Karpas-422 (cell line): Measurements from ENCODE around the gene DAP. TPM values are rescaled to one million over a fixed set of nuclear protein-coding genes. Genes with fewer than 3 reads are reported as not detected.
A peak's percentile ranks its signal among the peaks of the same experiment; 100 is the strongest.

Experiments
- DNase-seq: peaks from one replicate; pipeline ENCODE4 v3.0.0-alpha.2; 2015
- H2AFZ ChIP-seq: fragments of 200-600 bp; sonication (generic); 2 replicates; pipeline ENCODE4 v1.6.1; 2014; ENCODE audit warnings: antibody characterized with exemption, low read length, mixed read lengths
- H3K27ac ChIP-seq: fragments of 200-600 bp; sonication (generic); 2 replicates; pipeline ENCODE4 v1.5.1; 2014; ENCODE audit warnings: mild to moderate bottlenecking, low read length, moderate library complexity
- H3K27me3 ChIP-seq: fragments of 200-600 bp; sonication (generic); 2 replicates; pipeline ENCODE4 v1.6.1; 2014; ENCODE audit warnings: low read length, mixed read lengths
- H3K36me3 ChIP-seq: fragments of 200-600 bp; sonication (generic); 2 replicates; pipeline ENCODE4 v1.6.1; 2014; ENCODE audit warnings: low read length, mixed read lengths; ENCODE audit not compliant: insufficient read depth
- H3K4me1 ChIP-seq: fragments of 200-600 bp; sonication (generic); 2 replicates; pipeline ENCODE4 v1.6.1; 2014; ENCODE audit warnings: mild to moderate bottlenecking, low read length, mixed read lengths
- H3K4me2 ChIP-seq: fragments of 200-600 bp; sonication (generic); 2 replicates; pipeline ENCODE4 v1.6.1; 2014; ENCODE audit warnings: low read length, low read depth, mild to moderate bottlenecking; ENCODE audit not compliant: poor library complexity, severe bottlenecking
- H3K4me3 ChIP-seq: fragments of 200-600 bp; sonication (generic); 2 replicates; pipeline ENCODE4 v1.5.1; 2014; ENCODE audit warnings: mild to moderate bottlenecking, antibody characterized with exemption, low read length, mixed read lengths
- H3K79me2 ChIP-seq: fragments of 200-600 bp; sonication (generic); 2 replicates; pipeline ENCODE4 v1.6.1; 2014; ENCODE audit warnings: mild to moderate bottlenecking, low read length, mixed read lengths
- H3K9ac ChIP-seq: fragments of 200-600 bp; sonication (generic); 2 replicates; pipeline ENCODE4 v1.6.0; 2014; ENCODE audit warnings: low read length
- H3K9me2 ChIP-seq: fragments of 200-600 bp; sonication (generic), shearing (Covaris generic); replicated peaks from 2 replicates; pipeline ENCODE4 v1.6.0; 2014; ENCODE audit warnings: mild to moderate bottlenecking, low read length, moderate library complexity; ENCODE audit not compliant: insufficient read depth
- H3K9me3 ChIP-seq: fragments of 300-700, 200-600 bp; sonication (generic); 2 replicates; pipeline ENCODE4 v1.6.1; 2014; ENCODE audit warnings: low read length, mixed read lengths
- H4K20me1 ChIP-seq: fragments of 200-600 bp; sonication (generic); 2 replicates; pipeline ENCODE4 v1.6.1; 2014; ENCODE audit warnings: mild to moderate bottlenecking, antibody characterized with exemption, low read length, low read depth; ENCODE audit not compliant: insufficient read depth
- total RNA-seq: library from RNA; depleted of rRNA; stranded (reverse); fragments of >200 nt; shearing (Covaris generic); gene quantifications from 2 replicates; pipeline ENCODE4 v1.2.3, GENCODE V29; 2014; ENCODE audit warnings: low replicate concordance

DAP gene
- total RNA-seq, 1 experiment from 2014 or later, result 42.6 TPM

DNA sequence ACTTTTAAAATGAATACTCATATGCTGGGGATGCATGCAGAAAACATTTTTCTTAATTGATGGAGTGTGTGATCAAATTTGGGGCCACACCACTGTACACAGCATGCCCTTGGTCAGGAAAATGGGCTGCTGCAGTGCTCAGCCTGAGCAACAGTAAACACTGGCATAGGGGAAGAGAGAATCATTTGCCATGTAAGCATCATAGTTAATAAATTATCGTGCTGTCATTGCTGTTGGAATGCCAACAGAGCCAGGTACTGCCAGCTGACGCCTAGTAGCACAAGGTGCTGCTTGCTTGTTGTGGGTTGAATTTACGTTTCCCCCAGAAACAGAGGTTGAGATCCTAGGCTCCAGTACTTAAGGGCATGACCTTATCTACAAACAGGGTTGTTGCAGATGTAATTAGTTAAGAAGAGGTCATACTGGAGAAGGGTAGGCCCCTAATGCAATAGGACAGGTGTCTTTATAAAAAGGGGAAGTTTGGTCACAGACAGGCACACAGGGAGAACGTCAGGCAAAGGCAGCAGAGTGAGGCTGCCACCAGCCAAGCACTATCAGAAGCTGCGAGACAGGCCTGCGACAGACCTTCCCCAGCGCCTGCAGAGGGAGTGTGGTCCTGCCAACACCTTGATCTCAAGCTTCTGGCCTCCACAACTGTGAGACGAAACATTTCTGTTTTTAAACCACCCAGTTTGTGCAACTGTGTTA, 25.3 kb downstream of the DAP start:
- Histone ChIP-seq H3K4me3 (peak overlapping the region; percentile 29; the same call in 1 of the 2 replicates), H3K79me2 (peaks cover 88% of the 10 kb centered on the region), H3K9me2 (no peaks in the 10 kb centered on the region), H3K36me3 (peaks cover 33% of the 10 kb centered on the region), H3K9me3 (no peaks in the 10 kb centered on the region), H3K9ac (peak overlapping the region; percentile 64), H3K4me2 (peak overlapping the region; percentile 62), H3K27ac (peak overlapping the region; percentile 92), H2AFZ (no peak overlapping the region), H4K20me1 (no peaks in the 10 kb centered on the region), H3K4me1 (peaks cover 93% of the 10 kb centered on the region), H3K27me3 (no peaks in the 10 kb centered on the region)
- peak; percentile 91 for DNase-seq

- peak overlapping the region; percentile 92 for H3K27ac ChIP-seq
- DNase-seq, result no peak
- no peak overlapping the region for H2AFZ ChIP-seq
- H3K79me2 ChIP-seq, result peaks cover 86% of the 10 kb centered on the region
- peak overlapping the region; percentile 49; the same call in 1 of the 2 replicates for H3K9ac ChIP-seq
- H3K4me3 ChIP-seq, result no peak overlapping the region
- no peaks in the 10 kb centered on the region for H4K20me1 ChIP-seq
- H3K27me3 ChIP-seq, result no peaks in the 10 kb centered on the region
- peak overlapping the region; percentile 62 for H3K4me2 ChIP-seq
- H3K36me3 ChIP-seq, result peaks cover 31% of the 10 kb centered on the region
- no peaks in the 10 kb centered on the region for H3K9me2 ChIP-seq
- H3K4me1 ChIP-seq, result peaks cover 98% of the 10 kb centered on the region
- no peaks in the 10 kb centered on the region for H3K9me3 ChIP-seq
Observed at GRCh38 chr5:10734832-10735523, 26.1 kb downstream of the DAP start.

DNA sequence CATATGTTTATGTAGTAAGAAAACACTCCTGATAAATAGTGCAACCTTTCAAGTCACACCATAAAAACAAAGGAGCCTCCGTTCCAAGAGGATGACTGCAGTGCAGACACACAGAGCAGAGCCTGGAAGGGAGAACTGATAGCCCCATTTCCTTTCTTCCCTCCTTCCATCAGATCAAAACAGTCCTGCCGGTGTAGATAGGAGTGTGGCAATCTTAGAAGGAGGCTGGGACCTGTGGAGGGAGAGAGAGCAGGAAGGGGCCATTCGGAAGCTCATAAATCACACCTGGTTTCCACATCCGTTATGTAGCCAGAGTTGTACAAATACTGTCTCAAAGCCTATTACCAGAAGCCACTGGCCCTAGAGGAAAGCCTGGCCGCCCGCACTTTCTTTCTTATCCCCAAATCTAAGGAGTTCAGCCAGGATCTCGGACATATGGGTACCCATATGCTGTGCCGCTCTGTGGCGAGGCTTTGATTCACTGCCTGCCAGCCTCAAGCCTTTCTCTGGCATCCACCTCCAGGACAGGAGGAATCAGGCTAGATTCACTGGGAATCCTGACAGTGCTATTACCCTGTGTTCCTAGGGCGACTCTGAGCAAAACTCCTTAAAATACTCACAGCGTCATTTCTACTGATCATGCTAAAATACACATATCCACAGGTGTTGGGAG, 26.9 kb downstream of the DAP start:
- H3K27me3 ChIP-seq, result no peaks in the 10 kb centered on the region
- no peak overlapping the region for H3K9ac ChIP-seq
- H3K79me2 ChIP-seq, result peaks cover 86% of the 10 kb centered on the region
- peak overlapping the region; percentile 92 for H3K27ac ChIP-seq
- H3K4me2 ChIP-seq, result no peak overlapping the region
- no peak overlapping the region for H2AFZ ChIP-seq
- H4K20me1 ChIP-seq, result no peaks in the 10 kb centered on the region
- H3K9me2 ChIP-seq, result no peaks in the 10 kb centered on the region
- DNase-seq, result no peak
- H3K9me3 ChIP-seq, result no peaks in the 10 kb centered on the region
- no peak overlapping the region for H3K4me3 ChIP-seq
- peaks cover 98% of the 10 kb centered on the region for H3K4me1 ChIP-seq
- H3K36me3 ChIP-seq, result peaks cover 31% of the 10 kb centered on the region

DNA sequence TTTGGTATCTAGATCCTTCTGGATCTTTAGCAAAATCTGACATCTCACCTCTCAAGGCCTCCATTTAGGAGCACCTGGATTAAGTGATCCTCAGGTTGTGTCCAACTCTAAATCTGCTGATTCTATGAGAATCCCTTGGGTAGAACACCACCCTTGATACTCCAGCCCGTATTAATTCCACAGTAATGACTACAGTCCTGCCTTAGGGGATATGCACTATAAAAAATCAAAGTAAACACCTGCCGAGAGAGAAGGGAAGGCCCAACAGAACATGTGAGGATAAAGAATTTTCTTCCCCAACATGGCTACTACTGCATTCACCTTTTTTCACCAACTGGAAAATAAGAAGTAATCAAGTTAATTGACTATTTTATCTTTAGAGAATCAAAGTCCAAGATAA, 27.6 kb downstream of the DAP start:
- H3K27me3 ChIP-seq, result no peaks in the 10 kb centered on the region
- DNase-seq, result no peak
- H3K27ac ChIP-seq, result peak overlapping the region; percentile 92
- no peak overlapping the region for H3K4me2 ChIP-seq
- H3K9me2 ChIP-seq, result no peaks in the 10 kb centered on the region
- no peak overlapping the region for H3K4me3 ChIP-seq
- peaks cover 88% of the 10 kb centered on the region for H3K79me2 ChIP-seq
- H4K20me1 ChIP-seq, result no peaks in the 10 kb centered on the region
- no peaks in the 10 kb centered on the region for H3K9me3 ChIP-seq
- H3K36me3 ChIP-seq, result peaks cover 38% of the 10 kb centered on the region
- H2AFZ ChIP-seq, result no peak overlapping the region
- H3K9ac ChIP-seq, result no peak overlapping the region
- peaks cover 100% of the 10 kb centered on the region for H3K4me1 ChIP-seq

DNA sequence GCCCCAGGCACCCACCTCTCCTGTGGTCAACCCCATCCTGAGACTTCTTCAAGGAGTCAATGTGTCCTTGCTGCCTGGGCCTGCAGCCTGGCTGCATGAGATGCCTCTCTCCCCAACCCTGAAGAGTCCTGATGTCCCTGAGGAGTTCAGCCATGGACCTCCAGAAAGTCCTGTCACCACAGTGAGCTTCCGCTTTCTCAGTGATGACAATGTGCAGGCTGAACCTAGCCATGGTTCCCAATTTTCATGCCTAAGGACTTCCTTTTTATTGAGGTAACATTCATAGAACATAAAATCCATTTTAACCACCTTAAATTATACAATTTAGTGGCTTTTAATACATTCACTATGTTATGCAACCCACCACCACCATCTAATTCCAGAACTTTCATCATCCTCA, 29.1 kb downstream of the DAP start:
- no peak for DNase-seq
- Histone ChIP-seq H3K4me1 (peaks cover 99% of the 10 kb centered on the region), H3K9me3 (no peaks in the 10 kb centered on the region), H3K9ac (peak overlapping the region; percentile 35), H3K27ac (peak overlapping the region; percentile 92), H3K79me2 (peaks cover 89% of the 10 kb centered on the region), H3K27me3 (no peaks in the 10 kb centered on the region), H3K4me2 (peak overlapping the region; percentile 3), H3K9me2 (no peaks in the 10 kb centered on the region), H4K20me1 (no peaks in the 10 kb centered on the region), H3K4me3 (no peak overlapping the region), H2AFZ (no peak overlapping the region), H3K36me3 (peaks cover 42% of the 10 kb centered on the region)

GRCh38 chr5:10730043-10730351, 31.0 kb downstream of the DAP start:
- no peaks in the 10 kb centered on the region for H4K20me1 ChIP-seq
- peaks cover 45% of the 10 kb centered on the region for H3K36me3 ChIP-seq
- H3K79me2 ChIP-seq, result peaks cover 93% of the 10 kb centered on the region
- H3K9ac ChIP-seq, result peak overlapping the region; percentile 49
- H3K4me3 ChIP-seq, result no peak overlapping the region
- peak; percentile 57 for DNase-seq
- H3K27ac ChIP-seq, result peak overlapping the region; percentile 92
- H3K27me3 ChIP-seq, result no peaks in the 10 kb centered on the region
- no peak overlapping the region for H2AFZ ChIP-seq
- H3K4me2 ChIP-seq, result peak overlapping the region; percentile 24
- peaks cover 98% of the 10 kb centered on the region for H3K4me1 ChIP-seq
- H3K9me3 ChIP-seq, result no peaks in the 10 kb centered on the region
- H3K9me2 ChIP-seq, result no peaks in the 10 kb centered on the region

- H3K4me3 ChIP-seq, result no peak overlapping the region
- DNase-seq, result peak; percentile 76
- H3K4me2 ChIP-seq, result peak overlapping the region; percentile 24
- H3K9me2 ChIP-seq, result no peaks in the 10 kb centered on the region
- H4K20me1 ChIP-seq, result no peaks in the 10 kb centered on the region
- no peaks in the 10 kb centered on the region for H3K27me3 ChIP-seq
- no peaks in the 10 kb centered on the region for H3K9me3 ChIP-seq
- H3K4me1 ChIP-seq, result peaks cover 94% of the 10 kb centered on the region
- H3K79me2 ChIP-seq, result peaks cover 93% of the 10 kb centered on the region
- H3K9ac ChIP-seq, result peak overlapping the region; percentile 49
- peak overlapping the region; percentile 92 for H3K27ac ChIP-seq
- peaks cover 45% of the 10 kb centered on the region for H3K36me3 ChIP-seq
- H2AFZ ChIP-seq, result no peak overlapping the region
Observed at GRCh38 chr5:10729320-10730042, 31.6 kb downstream of the DAP start.

- Histone ChIP-seq H3K4me3 (no peak overlapping the region), H4K20me1 (no peaks in the 10 kb centered on the region), H3K27me3 (no peaks in the 10 kb centered on the region), H3K9ac (no peak overlapping the region), H3K27ac (peak overlapping the region; percentile 92), H3K4me2 (no peak overlapping the region), H3K9me2 (no peaks in the 10 kb centered on the region), H3K9me3 (no peaks in the 10 kb centered on the region), H3K79me2 (peaks cover 93% of the 10 kb centered on the region), H2AFZ (no peak overlapping the region), H3K36me3 (peaks cover 36% of the 10 kb centered on the region), H3K4me1 (peaks cover 85% of the 10 kb centered on the region)
- DNase-seq, result no peak
Observed at GRCh38 chr5:10728679-10729078, 32.4 kb downstream of the DAP start.
